Amniotic epithelial cell (primary cell): ENCODE results near the gene GABRG3.

Experiments
- DNase-seq: peaks from one replicate; pipeline ENCODE4 v3.0.0-alpha.2; 2010; ENCODE audit warnings: low read depth

The GABRG3 gene

DNA sequence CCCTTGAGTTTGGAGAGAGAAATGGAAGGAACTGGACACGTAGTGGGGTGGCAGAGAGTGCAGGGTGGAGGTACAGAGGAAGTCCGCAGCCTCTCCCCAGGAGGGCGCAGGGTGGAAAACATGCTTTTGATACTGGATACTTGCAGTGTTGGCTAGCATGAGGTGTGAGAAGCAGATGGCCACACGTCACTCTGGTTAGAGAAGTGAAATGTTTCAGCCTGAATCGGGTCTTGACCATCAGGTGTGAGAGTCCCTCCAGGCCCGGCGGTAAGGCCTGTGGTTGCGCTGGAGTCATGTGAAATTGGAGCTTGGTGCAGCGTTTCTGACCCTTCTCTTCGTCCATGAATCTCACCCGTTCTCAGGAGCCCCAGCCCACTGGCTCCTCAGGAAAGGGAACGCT lies 93.1 kb downstream of the GABRG3 start:
- DNase-seq, result no peak

DNA sequence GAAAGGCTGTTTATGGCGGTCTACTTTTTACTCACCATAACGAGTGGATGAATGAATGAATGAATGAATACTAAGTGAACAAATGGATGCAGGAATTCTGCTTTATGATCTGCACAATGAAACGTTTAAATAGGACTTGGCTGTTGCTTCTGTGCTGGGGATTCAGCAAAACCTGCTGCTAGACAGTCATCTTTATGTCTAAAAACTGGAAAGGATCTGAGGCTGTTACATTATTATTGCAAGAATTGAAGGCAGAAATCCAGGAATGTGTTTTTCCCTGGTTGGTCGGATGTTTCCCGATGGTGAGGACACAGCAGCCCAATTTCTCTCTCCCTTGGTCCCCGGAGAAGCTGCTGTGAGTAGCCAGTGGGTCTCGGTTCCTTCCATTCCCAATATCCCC lies 94.2 kb downstream of the GABRG3 start:
- no peak for DNase-seq

DNA sequence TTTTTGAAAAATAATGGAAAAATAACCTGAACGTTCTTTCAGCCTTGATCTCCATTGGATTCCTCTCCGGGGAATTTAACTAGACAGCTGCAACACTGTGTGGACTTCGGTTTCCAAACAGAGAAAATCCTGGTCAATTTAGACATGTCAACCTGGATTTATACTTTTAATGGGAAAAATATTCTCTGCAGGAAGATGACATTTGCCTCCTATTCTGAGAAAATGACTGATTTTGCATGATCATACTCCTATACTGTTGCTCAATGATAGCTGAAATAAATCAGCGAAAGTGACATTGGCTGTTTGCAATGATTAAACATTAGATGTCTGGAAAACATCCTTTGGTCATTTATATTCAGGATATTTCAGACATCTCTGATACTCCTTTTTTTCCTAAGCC lies 94.8 kb downstream of the GABRG3 start:
- DNase-seq, result no peak

DNA sequence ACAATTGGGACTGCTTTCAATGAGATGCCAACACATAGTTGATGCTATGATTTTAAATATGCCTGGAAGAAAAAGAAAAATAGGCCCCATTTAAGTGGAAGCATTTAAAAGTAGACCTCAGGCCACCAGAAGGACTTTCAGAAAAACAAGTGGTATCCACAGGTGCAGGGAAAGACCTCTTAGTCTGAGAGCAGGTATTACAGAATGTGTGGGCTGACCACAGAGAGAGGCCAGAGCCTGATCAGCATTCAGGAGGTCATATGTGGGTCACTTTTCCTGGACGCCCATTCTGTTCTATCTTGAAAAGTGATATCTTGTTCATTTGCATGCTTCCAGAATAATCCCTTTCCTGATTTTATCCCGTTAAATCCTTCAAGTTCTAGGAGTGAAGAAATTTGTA lies 95.5 kb downstream of the GABRG3 start:
- DNase-seq, result no peak

DNA sequence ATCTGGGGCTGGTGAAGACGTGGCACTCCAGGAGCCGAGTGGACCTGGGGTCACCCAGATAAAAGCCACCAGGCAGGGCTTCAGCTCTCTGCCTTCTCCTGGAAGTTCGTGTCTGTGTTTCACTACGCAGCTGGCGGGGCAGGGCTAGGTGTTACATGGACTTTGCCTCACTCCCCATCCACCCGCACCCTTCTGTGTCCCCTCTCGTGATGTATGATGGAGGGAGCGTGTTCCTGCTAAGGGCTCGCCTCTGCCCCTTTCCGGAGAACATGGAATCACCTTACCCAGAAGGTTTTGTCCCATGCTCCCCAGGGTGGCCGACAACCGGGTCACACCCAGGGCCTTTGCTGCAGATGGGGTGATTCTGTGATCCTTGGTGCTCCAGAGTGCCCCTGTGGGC lies 96.2 kb downstream of the GABRG3 start:
- DNase-seq, result no peak

DNA sequence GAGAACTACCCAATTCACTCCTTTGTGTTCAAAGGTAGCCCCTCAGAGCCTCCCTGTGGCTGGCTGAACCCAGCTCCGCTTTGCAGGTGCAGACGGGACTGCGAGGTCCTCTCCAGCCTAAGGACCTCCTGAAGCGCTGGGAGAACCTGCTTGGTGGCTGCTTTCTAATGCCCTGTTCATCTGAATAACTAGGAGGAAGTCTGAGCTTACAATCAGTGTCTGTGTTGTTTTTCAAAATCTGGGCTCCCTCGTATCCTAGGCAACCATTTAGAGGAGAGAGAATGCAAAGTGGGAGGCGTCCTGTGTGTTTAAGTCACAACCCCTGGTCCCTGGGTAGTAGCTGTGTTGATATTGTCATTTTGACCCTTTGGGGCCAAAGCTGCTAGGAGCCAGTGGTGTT lies 99.9 kb downstream of the GABRG3 start:
- DNase-seq, result no peak

DNA sequence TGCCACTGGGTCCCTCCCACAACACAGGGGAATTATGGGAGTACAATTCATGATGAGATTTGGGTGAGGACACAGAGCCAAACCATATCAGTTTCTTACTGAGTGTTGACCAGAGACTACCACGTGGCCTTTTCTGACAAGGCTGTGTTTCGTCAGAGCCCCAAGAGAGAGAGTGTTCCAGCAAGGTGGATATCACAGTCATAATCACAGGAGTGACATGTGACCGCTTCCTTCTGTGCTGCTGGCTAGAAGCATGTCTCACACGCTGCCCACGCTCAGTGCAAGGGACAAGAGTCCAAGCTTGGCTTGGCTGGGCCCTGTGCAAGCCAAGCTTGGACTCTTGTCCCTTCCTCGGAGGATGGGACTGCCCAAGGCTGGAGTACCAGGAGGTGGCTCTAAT lies 103.2 kb downstream of the GABRG3 start:
- no peak for DNase-seq

DNA sequence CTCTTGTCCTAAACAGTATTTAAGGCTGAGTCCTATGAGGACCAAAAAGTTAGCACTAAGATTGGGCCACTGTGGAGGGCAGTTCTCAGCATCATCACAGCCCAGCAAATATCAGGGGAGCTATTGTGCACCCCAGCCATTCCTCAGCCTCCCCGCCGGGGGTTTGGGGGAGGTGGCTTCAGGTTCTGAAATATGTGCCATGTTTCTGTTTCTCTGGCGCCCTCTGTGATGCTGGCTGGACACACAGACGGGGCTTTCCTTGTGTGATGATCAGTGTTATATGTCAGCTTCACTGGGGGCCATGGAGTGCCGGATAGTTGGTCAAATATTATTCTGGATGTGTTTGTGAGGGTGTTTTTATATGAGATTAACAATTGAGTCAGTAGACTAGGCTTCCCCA lies 106.8 kb downstream of the GABRG3 start:
- no peak for DNase-seq

DNA sequence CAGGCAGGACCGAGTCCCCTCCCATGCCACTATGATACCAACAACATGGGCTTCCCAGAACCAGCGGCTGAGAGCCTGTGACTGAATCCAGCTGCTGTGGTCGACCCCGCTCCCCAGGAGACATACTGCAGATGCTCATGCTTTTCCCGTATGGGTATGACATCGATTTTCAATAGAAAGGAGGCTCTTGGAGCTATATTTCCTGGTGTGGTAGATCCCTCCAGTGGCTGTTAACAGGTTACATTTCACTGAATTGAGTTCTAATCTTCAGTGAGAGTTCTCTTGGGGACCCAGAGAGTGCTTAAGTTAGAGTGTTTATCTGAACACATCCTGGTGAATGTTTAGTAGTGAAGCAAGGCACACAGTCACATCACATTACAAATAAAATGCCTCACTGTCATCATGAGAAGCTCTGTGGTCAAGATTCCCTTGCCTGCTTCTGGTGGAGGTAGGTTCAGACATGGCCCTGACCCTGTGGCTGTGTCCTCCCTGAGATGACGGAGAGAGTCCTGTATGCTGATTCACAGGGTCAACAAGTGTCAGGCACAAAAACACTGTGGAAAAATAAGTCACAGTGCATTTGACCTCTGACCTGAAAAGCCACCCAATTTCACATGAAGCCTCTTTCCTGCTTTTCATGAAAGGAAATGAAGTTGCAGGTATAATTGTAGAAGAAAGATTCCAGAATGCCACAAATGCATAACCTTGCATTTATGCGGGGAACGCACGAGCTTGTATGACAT lies 110.9 kb downstream of the GABRG3 start:
- DNase-seq, result no peak

DNA sequence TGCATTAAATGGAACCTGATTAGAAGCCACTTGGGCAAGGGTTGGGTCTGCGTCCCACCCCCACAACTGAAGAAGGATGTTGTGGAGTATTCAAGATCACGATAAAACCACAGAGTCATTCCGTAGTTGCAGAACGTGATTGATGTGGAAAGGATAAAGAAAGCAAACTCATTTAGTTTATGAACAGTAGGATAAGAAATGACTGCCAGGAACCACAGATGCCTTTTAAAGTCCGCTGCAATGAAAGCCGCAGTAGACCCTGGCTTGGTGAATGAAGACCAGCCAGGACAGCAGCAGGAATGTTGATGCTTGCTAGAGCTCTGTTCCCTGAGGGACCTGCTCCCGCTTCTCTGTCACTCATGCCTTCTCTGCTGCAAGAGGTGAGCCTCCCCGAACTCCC lies 111.5 kb downstream of the GABRG3 start:
- DNase-seq, result no peak

DNA sequence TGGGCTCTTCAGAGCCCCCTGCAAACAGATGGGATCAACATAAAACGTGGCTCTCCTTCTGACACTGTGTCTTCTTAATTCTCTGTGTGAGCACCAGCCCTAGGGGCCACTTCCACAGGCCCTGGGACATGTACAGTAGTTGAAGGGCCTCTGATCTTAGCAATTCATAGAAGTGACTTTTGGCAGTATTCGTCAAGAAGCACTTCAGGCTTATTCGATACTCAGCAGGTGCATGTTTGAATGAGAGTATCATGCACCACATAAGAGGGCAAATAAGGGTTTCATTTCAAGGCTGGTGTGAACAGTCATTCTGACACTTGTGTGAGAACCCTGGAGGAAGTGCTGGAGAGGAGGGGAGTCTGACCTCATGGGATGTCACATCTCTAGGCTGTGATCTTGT lies 113.9 kb downstream of the GABRG3 start:
- DNase-seq, result no peak

DNA sequence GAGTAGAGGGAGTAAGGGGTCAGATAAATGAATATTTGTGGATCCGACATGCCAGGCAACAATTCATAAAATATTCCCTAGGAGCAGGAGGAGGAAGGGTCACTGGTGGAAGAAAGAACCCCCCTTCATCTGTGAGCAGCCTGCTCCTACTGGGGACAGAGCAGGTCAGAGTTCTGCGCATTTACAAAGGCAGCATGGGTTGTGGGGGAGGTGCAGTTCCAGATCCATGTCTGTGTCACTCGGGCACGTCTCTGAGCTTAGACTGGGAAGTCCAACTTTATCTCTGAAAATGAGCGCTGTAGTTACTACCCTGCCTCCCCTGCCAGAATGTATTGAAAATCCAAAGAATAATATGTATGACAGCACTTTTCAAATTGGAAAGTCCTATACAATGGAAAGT lies 115.2 kb downstream of the GABRG3 start:
- DNase-seq, result no peak

DNA sequence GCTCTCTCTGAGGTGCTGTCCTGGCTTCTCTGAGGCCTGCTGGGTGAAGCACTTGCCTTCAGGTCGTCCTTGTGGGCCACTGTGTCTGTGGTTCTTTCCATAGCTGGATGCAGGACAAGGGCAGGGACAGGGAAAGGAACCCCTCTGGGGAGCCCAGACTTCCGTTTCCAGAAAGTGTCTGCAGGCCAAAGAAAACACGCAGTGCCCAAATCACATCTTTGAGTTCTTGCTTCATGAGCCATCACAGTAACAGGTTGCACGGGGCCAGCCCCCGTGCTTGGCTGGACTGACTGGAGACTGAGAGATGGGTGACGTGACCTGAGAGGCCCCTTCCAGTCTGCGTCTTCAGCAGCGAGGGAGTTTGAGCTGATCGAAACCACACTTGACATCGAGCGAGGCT lies 115.8 kb downstream of the GABRG3 start:
- DNase-seq, result no peak

DNA sequence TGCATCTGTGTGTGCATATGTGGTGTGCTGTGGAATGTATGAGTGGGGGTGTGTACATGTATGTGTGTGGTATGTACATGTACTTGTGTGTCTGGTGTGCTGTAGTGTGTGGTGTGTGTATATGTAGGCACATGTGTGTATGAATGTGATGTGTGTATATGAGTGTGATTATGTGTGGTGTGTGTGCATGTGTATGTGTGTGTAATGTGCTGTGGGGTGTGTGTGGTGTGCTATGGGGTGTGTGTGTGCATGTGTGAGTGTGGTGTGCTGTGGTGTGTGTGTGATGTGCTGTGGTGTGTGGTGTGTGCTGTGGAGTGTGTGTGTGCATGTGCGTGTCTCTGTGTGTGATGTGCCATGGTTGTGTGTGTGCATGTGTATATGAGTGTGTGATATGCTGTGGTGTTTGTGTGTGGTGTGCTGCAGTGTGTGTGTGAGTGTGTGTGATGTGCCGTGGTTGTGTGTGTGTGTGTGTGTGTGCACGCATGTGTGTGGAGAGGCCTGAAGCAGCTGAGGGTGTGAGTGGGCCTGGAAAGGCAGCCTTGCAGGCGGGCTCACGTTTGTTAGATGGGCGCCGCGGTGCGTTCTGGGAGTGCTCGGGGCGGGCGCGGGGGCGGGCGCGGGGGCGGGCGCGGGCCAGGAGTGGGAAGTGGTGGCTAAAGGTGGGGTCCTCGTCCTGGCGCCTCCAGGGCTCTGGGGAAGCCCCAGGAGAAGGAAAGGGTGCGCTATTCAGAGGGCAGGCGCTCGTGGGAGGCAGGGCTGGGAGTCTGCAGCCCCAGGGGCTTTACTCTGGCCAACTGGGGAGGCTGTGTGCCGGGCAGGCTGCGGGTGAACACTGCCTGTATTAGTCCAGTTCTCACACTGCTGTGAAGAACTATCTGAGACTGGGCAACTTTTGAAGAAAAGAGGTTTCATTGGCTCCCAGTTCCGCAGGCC lies 116.9 kb downstream of the GABRG3 start:
- DNase-seq, result no peak

DNA sequence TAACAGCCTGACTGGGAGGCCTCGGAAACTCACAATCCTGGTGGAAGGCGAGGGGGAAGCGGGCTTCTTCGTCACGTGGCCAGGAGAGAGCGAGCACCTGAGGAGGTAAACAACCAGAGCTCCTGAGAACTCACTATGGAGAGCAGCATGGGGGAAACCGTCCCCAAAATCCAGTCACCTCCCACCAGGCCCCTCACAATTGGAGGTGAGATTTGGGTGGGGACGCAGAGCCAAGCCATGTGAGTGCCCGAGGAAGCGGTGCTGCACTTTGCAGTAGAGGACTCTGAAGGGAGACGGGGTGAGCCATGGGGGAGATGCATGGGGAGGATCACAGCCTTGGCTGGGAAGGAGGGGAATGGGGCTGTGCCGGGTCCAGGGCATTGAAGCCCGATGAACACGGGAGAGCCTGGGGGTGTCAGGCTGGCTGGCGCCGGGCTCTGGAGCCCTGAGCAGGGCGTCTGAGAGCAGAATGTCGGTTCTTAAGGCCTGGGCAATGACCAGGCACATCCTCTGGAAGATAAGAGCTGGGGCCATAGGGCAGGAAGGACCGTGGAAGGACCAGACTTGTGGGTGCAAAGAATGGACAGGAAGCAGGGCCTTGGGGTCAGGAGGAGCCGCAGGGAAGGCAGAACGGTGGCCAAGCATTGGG lies 117.7 kb downstream of the GABRG3 start:
- no peak for DNase-seq

DNA sequence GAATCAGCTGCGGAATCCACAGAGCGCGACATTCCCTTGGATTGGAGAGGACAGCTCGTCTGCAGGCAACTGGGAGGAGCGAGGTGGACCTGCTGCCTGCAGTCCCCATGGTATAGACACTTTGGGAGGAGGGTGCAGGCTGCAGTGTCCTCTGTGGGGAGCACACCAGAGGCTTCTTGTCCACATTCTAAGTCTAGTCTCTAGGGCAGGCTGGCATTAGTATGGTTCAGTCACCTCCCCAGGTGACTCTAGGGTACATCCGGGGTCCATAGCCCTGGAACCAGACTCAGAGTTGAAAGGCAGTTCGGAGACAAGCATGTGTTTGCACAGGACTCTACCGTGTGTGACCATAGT lies 118.2 kb downstream of the GABRG3 start:
- no peak for DNase-seq

DNA sequence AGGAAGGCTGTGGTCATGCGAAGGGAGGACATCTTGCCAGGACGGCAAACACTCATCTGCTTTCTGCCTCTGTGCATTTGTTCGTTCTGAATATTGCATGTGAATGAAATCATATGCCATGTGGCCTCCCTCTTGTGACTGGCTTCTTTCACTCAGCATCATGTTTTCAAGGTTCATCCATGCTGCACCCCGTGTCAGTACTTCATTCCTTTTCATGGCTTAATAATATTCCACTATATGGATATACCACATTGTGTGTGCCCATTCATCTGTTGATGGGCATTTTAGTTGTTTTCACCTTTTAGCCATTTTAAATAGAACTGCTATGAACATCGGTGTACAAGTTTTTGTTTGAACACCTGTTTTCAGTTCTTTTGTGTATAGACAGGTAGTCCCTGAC lies 118.7 kb downstream of the GABRG3 start:
- DNase-seq, result no peak

DNA sequence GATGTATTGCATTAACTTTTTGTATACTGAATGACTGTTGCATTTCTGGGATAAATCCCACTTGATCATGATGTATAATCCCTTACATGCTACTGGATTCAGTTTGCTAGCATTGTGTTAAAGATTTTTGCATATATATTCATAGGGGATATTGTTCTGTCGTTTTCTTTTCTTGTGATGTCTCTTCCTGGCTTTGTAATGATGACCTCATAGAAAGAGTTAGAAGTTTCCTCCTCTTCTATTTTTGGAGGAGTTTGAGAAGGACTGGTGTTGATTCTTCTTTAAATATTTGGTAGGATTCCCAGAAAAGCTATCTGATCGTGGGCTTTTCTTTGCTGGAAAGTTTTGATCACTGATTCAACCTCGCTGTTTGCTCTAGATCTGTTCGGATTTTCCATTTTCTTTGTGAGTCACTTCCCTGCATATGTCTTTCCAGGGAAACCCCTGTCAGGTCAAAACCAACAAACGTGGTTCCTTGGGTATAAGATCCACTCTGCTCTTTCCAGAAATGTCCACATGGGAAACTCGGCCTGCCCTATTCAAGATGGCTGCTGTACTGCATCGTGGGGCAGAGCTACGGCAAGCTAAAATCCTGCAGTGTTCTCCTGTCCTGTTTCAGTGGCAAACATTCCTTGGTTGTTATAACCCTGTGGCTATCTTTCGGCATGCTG lies 120.4 kb downstream of the GABRG3 start:
- no peak for DNase-seq

DNA sequence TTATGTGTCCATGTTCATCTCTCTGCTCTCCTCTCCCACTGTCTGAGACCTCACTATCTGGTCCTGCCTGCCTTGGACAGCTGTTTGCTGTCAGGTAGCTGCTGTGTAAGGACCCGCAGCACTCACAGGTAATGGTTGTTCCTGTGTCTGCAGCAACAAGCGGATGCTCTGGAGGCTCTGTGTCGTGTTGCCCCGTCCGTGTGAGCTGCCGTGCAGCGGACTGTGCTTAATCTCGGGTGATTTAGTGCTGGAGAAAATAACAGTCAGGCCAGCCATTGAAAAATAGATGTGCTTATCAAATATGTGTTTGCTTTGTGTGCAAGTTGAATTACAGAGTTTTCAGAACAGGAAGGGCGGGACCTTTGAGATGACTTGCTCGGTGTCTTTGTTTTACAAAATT lies 121.4 kb downstream of the GABRG3 start:
- no peak for DNase-seq

DNA sequence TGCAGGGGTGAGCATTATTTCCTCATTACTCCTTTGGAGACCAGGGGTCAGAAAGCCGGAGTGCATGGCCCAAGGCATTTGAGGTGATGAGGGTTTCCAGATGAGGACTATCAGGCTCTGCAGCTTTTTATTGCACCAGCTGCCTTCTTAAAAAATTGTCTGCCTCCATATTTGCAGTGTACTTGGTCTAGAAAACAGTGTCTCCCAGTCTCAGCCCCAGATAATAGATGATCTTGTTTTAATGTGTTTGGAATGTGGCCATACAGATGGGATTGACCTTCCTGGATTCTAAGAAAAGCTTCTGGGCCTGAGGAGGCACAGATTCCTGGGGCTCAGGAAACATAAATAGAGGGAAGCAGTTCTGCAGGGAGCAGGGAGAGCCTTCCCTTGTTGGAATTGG lies 123.3 kb downstream of the GABRG3 start:
- no peak for DNase-seq

DNA sequence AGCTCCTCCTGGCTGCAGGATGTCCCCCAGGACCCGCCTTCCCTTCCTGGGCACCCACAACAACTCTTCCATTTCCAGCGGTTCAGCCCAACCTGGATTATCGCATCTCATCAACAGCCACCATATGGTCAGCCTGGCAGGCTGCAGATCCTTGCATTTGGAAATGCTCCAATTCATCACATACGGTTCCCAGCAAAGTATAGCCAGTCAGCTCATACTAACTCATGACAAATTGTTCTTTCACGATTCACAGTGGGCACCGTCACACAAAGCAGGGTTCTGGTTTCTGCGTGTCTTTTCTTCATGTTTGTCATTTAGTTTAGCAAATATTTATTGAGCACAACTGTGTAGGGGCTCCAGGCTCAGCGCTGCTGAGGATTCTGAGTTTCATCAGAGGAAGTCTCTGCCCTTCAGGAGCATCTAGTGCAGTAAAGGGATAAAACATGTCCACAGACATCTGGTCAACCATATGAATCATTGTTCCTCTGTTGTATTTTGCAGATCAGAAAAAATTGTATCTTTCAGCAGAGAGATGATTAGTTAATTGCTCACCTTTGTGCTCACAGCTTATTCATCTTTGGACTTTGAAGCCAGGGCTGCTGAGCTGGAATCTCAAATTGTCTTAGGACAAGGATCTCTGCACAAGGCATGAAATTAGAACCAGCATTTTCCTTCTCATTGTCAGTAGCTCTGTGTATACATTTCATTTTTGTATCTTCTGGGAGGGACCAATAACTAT lies 125.1 kb downstream of the GABRG3 start:
- no peak for DNase-seq

DNA sequence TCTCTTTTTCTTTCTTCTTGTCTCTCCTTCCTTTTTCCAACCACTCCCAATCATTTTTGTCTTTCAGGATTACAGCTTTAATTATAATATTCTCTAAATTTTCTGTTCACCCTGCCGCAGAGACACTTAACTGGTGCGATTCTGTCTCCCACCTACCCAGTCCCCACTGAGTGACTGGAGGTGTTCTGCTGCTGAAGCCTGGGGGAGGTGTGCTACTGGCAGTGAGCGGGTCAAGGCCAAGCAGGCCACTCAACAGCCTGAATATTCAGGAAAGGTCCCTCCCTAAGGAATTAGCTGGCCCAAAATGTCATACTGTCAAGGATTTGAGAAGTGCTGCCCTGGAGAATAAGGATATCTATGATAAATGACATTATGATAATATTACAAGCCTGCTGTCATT lies 126.5 kb downstream of the GABRG3 start:
- no peak for DNase-seq
